Glutamatergic neuron (in vitro differentiated cells): ENCODE measurements around the gene IL4I1. TPM values are rescaled to one million over a fixed set of nuclear protein-coding genes. Genes with fewer than 3 reads are reported as not detected.

Source experiments
- DNase-seq: peaks from one replicate; pipeline ENCODE4 v3.0.0; 2022
- H3K27ac Mint-ChIP-seq: one replicate; pipeline ENCODE4 v1.8.0; 2020; ENCODE audit warnings: mild to moderate bottlenecking, mixed read lengths, inconsistent platforms; ENCODE audit not compliant: unreplicated experiment
- H3K27me3 Mint-ChIP-seq: one replicate; pipeline ENCODE4 v1.8.0; 2020; ENCODE audit warnings: mild to moderate bottlenecking, moderate library complexity, mixed read lengths, inconsistent platforms; ENCODE audit not compliant: unreplicated experiment
- H3K36me3 Mint-ChIP-seq: one replicate; pipeline ENCODE4 v1.8.0; 2020; ENCODE audit warnings: mild to moderate bottlenecking, mixed read lengths, inconsistent platforms; ENCODE audit not compliant: unreplicated experiment
- H3K4me1 Mint-ChIP-seq: one replicate; pipeline ENCODE4 v1.8.0; 2020; ENCODE audit warnings: mild to moderate bottlenecking, low read depth, mixed read lengths, inconsistent platforms; ENCODE audit not compliant: unreplicated experiment
- H3K4me3 Mint-ChIP-seq: one replicate; pipeline ENCODE4 v1.8.0; 2020; ENCODE audit warnings: mild to moderate bottlenecking, mixed read lengths, inconsistent platforms; ENCODE audit not compliant: unreplicated experiment
- H3K9me3 Mint-ChIP-seq: one replicate; pipeline ENCODE4 v1.8.0; 2020; ENCODE audit warnings: mild to moderate bottlenecking, moderate library complexity, mixed read lengths, inconsistent platforms; ENCODE audit not compliant: unreplicated experiment
- CTCF ChIP-seq: fragments of 200-600 bp; sonication (generic); IDR thresholded peaks from one replicate; pipeline ENCODE4 v1.5.0; 2021; ENCODE audit not compliant: partially characterized antibody, unreplicated experiment
- total RNA-seq: library from RNA; stranded (reverse); fragmentation: NEBNext Ultra II Directional; extraction: Animal tissue kit (Norgen Biotek cat#: 25700); gene quantifications from one replicate; pipeline ENCODE4 v1.2.1, GENCODE V29; 2021; ENCODE audit not compliant: unreplicated experiment

Gene IL4I1
- total RNA-seq, 1 donor from 2014 or later = 0.59 TPM

GRCh38 chr19:49869484-49870308, 27.0 kb downstream of the IL4I1 start:
- peak overlapping the region; percentile 96 for H3K27ac Mint-ChIP-seq
- H3K9me3 Mint-ChIP-seq = peaks cover 13% of the 10 kb centered on the region
- DNase-seq = peak; percentile 93
- no peaks in the 10 kb centered on the region for H3K36me3 Mint-ChIP-seq
- H3K4me3 Mint-ChIP-seq = no peak overlapping the region
- peaks cover 16% of the 10 kb centered on the region for H3K4me1 Mint-ChIP-seq
- H3K27me3 Mint-ChIP-seq = peaks cover 14% of the 10 kb centered on the region
- peak; percentile 25 for TF ChIP-seq CTCF

- TF ChIP-seq CTCF = no peak
- DNase-seq = peak; percentile 87
- Mint-ChIP-seq H3K9me3 (peaks cover 19% of the 10 kb centered on the region), H3K4me3 (no peak overlapping the region), H3K27me3 (peaks cover 14% of the 10 kb centered on the region), H3K4me1 (peaks cover 16% of the 10 kb centered on the region), H3K36me3 (no peaks in the 10 kb centered on the region), H3K27ac (peak overlapping the region; percentile 66)
Measured at GRCh38 chr19:49869009-49869483, 27.6 kb downstream of the IL4I1 start.

- Mint-ChIP-seq H3K4me3 (no peak within 1 kb of the TSS), H3K27me3 (peaks cover 10% of the 10 kb centered on the region), H3K4me1 (peaks cover 16% of the 10 kb centered on the region), H3K36me3 (no peaks in the 10 kb centered on the region), H3K27ac (peak within 1 kb of the TSS; percentile 90), H3K9me3 (peaks cover 17% of the 10 kb centered on the region)
- peak; percentile 94 for DNase-seq
- no peak for TF ChIP-seq CTCF
Measured at GRCh38 chr19:49866933-49867782, 29.5 kb downstream of the IL4I1 start, which contains the start of gene PNKP. TSS of gene PNKP (minus strand) at chr19:49867576. CDS start at chr19:49867204, 372 bp downstream.

- Mint-ChIP-seq H3K27me3 (peaks cover 6% of the 10 kb centered on the region), H3K27ac (peak overlapping the region; percentile 43), H3K9me3 (peaks cover 10% of the 10 kb centered on the region), H3K36me3 (no peaks in the 10 kb centered on the region), H3K4me1 (peaks cover 9% of the 10 kb centered on the region), H3K4me3 (no peak overlapping the region)
- TF ChIP-seq CTCF = no peak
- no peak for DNase-seq
Measured at GRCh38 chr19:49864890-49865289, 31.8 kb downstream of the IL4I1 start.

GRCh38 chr19:49863935-49864320, 32.8 kb downstream of the IL4I1 start:
- Mint-ChIP-seq H3K4me1 (peaks cover 9% of the 10 kb centered on the region), H3K36me3 (no peaks in the 10 kb centered on the region), H3K27ac (no peak overlapping the region), H3K9me3 (peaks cover 10% of the 10 kb centered on the region), H3K4me3 (no peak overlapping the region), H3K27me3 (peaks cover 10% of the 10 kb centered on the region)
- no peak for DNase-seq
- no peak for TF ChIP-seq CTCF
